Cardiac septum (tissue), 1 donor: ENCODE results near the gene PIGL. TPM values are rescaled to one million over a fixed set of nuclear protein-coding genes. Genes with fewer than 3 reads are reported as not detected.
"Not testable (repeated sequence)": the region's sequence is repeated elsewhere in the genome, so short reads cannot be mapped to it uniquely, and the experiment has no call there.

Experiments used
- DNase-seq: peaks from one replicate; pipeline ENCODE4 v3.0.0-alpha.2; 2020; ENCODE audit warnings: low spot score
- intact Hi-C: fragments of 100-400 bp; cut with DNase I; formaldehyde crosslinking; loops from one replicate; pipeline ENCODE4 v1.14.0; 2022
- long read RNA-seq: library from polyadenylated mRNA; unstranded; transcript quantifications from one replicate; pipeline ENCODE4 v2.0.0, GENCODE V29; 2021
- total RNA-seq: library from RNA; stranded (reverse); fragmentation: NEBNext Ultra II Directional; extraction: Animal tissue kit (Norgen Biotek cat#: 25700); gene quantifications from one replicate; pipeline ENCODE4 v1.2.1, GENCODE V29; 2021
- donor health status: DM: no; HTN: no; CAD: no.

PIGL gene
- 9.9 TPM for total RNA-seq
- long read RNA-seq, partial matches to known transcripts, result 1 of 10 reads
- long read RNA-seq, other reads (novel, unspliced or antisense), result 8 of 10 reads

GRCh38 chr17:16217002-16217635, at the start of gene PIGL:
TSS of gene PIGL (plus strand) at chr17:16217210. CDS start at chr17:16217227, 17 bp downstream.
- DNase-seq, result peak; percentile 94
- intact Hi-C loops, result loop anchor here (5.0 kb wide), 1 partner anchor 70 kb away; no protein-coding TSS in a partner anchor

- DNase-seq, result no peak
- intact Hi-C loops, result no loop called here
These were observed 45.4 kb upstream of the PIGL start for GRCh38 chr17:16171613-16172012.

GRCh38 chr17:16178836-16179235, 38.2 kb upstream of the PIGL start:
- intact Hi-C loops, result no loop called here
- DNase-seq, result no peak

- DNase-seq, result no peak
These were observed 35.4 kb upstream of the PIGL start for GRCh38 chr17:16181581-16181980.

GRCh38 chr17:16187642-16188041, 29.4 kb upstream of the PIGL start:
- intact Hi-C loops, result no loop called here
- no peak for DNase-seq

More at GRCh38 chr17:16181581-16181980, 35.4 kb upstream of the PIGL start:
- intact Hi-C loops, result no loop called here

GRCh38 chr17:16189791-16190348, 27.1 kb upstream of the PIGL start:
- intact Hi-C loops, result no loop called here

GRCh38 chr17:16190703-16191360, 26.2 kb upstream of the PIGL start:
- no peak for DNase-seq
- intact Hi-C loops, result no loop called here

More at GRCh38 chr17:16189791-16190348, 27.1 kb upstream of the PIGL start:
- DNase-seq, result no peak

- no peak for DNase-seq
- intact Hi-C loops, result no loop called here
These were observed 25.4 kb upstream of the PIGL start for GRCh38 chr17:16191604-16192003.

GRCh38 chr17:16194307-16194835, 22.6 kb upstream of the PIGL start:
- intact Hi-C loops, DNase-seq: not testable (repeated sequence)

- DNase-seq, result no peak
- intact Hi-C loops, result no loop called here
These were observed 19.7 kb upstream of the PIGL start for GRCh38 chr17:16197276-16197675.

GRCh38 chr17:16199093-16199492, 17.9 kb upstream of the PIGL start:
- DNase-seq, result no peak
- intact Hi-C loops, result no loop called here

GRCh38 chr17:16201693-16202131, 15.3 kb upstream of the PIGL start:
- DNase-seq, result not testable (repeated sequence)

GRCh38 chr17:16202554-16203500, 14.2 kb upstream of the PIGL start:
- intact Hi-C loops, DNase-seq: not testable (repeated sequence)

More at GRCh38 chr17:16201693-16202131, 15.3 kb upstream of the PIGL start:
- intact Hi-C loops, result not testable (repeated sequence)

GRCh38 chr17:16204763-16205162, 12.2 kb upstream of the PIGL start:
- intact Hi-C loops, DNase-seq: not testable (repeated sequence)

- DNase-seq, result no peak
- intact Hi-C loops, result no loop called here
These were observed 5.4 kb upstream of the PIGL start for GRCh38 chr17:16211590-16211989.

GRCh38 chr17:16212793-16213192, 4.2 kb upstream of the PIGL start:
- DNase-seq, result no peak
- intact Hi-C loops, result no loop called here

- intact Hi-C loops, result loop anchor here (5.0 kb wide), 1 partner anchor 73 kb away; no protein-coding TSS in a partner anchor
- DNase-seq, result no peak
These were observed 2.6 kb upstream of the PIGL start for GRCh38 chr17:16214190-16215001.

GRCh38 chr17:16215002-16215272, 2.1 kb upstream of the PIGL start:
- peak; percentile 82 for DNase-seq
- intact Hi-C loops, result loop anchor here (5.0 kb wide), 1 partner anchor 72 kb away; no protein-coding TSS in a partner anchor
